Choroid plexus epithelial cell (primary cell): ENCODE data around the gene ANKRD13B.
A peak's percentile ranks its signal among the peaks of the same experiment; 100 is the strongest.

Source experiments
- DNase-seq: peaks from one replicate; pipeline ENCODE4 v3.0.0-alpha.2; 2010; ENCODE audit warnings: low read depth
- H3K4me3 ChIP-seq: 2 replicates; pipeline ENCODE4 v1.5.1; 2011; ENCODE audit warnings: low read depth, mild to moderate bottlenecking, control low read depth, low read length, moderate library complexity
- CTCF ChIP-seq: conservative IDR thresholded peaks from 2 replicates; pipeline ENCODE4 v1.5.1; 2011; ENCODE audit warnings: low read depth, mild to moderate bottlenecking, control low read depth, inconsistent platforms, low read length, moderate library complexity

ANKRD13B gene

GRCh38 chr17:29589524-29590410, 3.2 kb upstream of the ANKRD13B start, which contains the start of gene GIT1:
GIT1 (minus strand) TSS chr17:29589648; CDS start chr17:29589378, 270 bp downstream.
- no peak for TF ChIP-seq CTCF

GRCh38 chr17:29590411-29591145, 2.4 kb upstream of the ANKRD13B start:
- TF ChIP-seq CTCF: no peak
- peak overlapping the region; percentile 44 for H3K4me3 ChIP-seq
- peak; percentile 48 for DNase-seq

More at GRCh38 chr17:29589524-29590410, 3.2 kb upstream of the ANKRD13B start, which contains the start of gene GIT1:
- peak; percentile 79 for DNase-seq
- peak within 1 kb of the TSS; percentile 74 for H3K4me3 ChIP-seq

- peak; percentile 47 for DNase-seq
- peak overlapping the region; percentile 44 for H3K4me3 ChIP-seq
- no peak for TF ChIP-seq CTCF
Observed at GRCh38 chr17:29591146-29591736, 1.7 kb upstream of the ANKRD13B start.

GRCh38 chr17:29591737-29592608, 959 bp upstream of the ANKRD13B start:
- peak; percentile 93 for TF ChIP-seq CTCF
- DNase-seq: peak; percentile 76
- H3K4me3 ChIP-seq: peak overlapping the region; percentile 44

GRCh38 chr17:29593591-29594518, 923 bp downstream of the ANKRD13B start:
- DNase-seq: peak; percentile 42
- TF ChIP-seq CTCF: peak; percentile 45
- H3K4me3 ChIP-seq: peak overlapping the region; percentile 62
